Activated CD4-positive, alpha-beta T cell treated with anti-CD3 and anti-CD28 coated beads, Interleukin-2, amount 50 U/mL, for 4 hours (primary cell): ENCODE results near the gene GRIK4.

Experiments used
- DNase-seq, 2 experiments: peaks; one replicate each; pipeline ENCODE4 v3.0.0-alpha.2; 2020

Gene GRIK4

DNA sequence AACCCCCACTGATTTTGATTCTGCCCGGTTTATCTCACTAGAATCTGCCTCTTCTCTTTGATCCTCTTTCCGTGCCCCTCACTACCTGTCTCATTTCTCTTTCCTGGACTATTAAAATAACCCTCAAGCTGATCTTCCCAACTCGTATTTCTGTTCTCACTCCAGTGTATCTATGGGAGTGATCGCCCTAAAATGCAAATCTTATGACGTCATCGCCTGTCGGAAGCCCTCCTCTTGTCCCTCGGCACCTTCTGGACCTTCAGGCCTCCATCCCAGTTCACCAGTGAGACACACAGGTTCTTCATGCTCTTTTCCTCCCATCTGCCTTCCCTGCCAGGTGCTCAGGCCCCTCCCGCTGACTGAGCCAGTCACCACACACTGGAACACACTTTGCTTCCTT lies 277.8 kb downstream of the GRIK4 start:
- no peak for DNase-seq

DNA sequence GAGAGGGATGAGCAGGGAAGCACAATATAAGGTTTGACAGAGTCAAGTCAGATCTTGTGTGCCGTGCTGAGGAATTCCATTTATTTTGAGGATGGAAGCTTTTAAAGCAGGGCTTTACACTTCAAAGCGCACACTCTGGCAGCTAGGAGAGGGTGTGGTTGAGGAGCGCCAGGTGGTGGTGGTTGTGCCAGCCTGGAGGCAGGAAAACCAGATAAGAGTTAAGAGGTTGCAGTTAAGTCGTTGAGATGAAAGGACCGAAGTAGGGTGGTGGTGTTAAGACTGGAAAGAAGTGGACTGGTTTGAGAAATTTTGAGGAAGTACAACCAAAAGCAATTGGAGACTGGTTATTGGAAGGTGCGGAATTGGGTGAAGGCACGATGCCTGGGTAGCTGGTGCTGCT lies 280.8 kb downstream of the GRIK4 start:
- DNase-seq = no peak

DNA sequence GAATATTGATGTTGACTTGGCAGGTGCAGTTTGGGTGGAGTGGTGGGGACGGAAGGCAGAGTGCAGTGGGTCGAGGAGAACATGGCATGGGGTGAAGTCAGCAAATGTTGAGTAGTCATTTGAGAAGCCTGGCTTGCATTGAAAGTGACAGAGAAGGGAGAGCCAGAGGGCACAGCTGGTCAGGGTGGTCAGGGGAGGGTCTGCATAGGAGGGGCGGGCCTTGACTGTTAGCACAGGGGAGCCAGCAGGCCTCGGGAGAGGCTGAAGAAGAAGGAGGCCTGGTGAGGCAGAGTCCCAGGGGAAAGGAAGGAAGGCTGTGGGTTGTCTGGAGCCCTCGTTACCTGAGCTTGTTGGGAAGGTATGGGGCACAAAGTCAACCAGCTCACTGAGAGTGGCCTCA lies 281.6 kb downstream of the GRIK4 start:
- DNase-seq = no peak

DNA sequence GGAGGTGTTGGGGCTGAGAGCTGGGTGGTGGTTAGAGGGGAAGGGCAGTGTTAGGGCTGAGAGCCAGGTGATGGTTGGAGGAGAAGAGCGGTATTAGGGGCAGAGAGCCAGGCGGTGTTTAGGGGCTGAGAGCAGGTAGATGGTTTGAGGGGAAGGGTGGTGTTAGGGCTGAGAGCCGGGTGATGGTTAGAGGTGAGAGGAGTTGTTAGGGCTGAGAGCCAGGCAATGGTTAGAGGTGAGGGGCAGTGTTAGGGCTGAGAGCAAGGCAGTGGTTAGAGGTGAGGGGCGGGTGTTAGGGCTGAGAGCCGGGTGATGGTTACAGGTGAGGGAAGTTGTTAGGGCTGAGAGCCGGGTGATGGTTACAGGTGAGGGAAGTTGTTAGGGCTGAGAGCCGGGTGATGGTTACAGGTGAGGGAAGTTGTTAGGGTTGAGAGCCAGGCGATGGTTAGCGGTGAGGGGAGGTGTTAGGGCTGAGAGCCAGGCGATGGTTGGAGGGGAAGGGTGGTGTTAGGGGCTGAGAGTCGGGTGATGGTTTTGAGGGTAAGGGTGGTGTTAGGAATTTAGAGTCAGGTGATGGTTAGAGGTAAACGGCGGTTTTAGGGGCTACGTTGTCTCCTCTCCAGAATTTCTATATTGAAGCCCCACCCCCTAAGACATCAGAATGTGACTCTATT lies 282.4 kb downstream of the GRIK4 start:
- DNase-seq = no peak

DNA sequence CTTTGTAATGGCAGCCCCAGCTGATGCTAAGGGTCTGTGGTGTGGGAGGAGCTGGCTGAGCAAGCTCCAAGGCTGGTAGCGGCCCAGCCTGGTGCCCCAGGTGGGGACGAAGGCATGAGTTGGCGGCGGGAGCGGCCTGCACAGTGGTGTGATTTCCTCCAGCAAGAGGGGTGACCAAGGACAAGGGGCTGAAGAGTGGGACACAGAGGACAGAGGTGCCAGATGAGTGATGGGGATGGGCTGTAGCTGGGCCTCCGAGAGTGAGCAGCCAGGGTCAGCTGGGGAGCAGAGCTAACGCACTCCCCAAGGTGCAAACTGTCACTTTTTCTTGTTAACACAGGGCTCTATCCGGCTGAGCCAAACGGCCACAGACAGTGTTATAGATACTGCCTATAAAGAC lies 283.2 kb downstream of the GRIK4 start:
- no peak for DNase-seq

DNA sequence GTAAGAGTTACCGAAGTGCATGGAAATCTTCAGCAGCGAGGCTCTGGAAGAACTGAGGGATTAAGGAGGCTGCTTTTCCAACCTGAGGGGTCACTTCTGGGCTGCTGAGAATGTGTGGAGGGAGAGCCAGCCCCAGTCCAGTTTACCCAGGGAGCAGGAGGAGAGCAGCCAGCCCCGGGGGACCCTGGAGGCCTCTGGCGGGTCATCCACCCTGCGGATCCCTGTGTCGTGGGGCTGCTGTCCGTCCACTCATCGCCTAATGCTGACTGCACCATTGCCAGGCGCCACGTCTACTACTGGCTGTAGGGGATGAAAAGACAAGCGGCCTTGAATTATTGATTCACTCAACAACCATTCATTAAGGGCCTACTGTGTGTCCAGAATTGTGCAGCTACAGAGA lies 283.6 kb downstream of the GRIK4 start:
- DNase-seq = no peak

DNA sequence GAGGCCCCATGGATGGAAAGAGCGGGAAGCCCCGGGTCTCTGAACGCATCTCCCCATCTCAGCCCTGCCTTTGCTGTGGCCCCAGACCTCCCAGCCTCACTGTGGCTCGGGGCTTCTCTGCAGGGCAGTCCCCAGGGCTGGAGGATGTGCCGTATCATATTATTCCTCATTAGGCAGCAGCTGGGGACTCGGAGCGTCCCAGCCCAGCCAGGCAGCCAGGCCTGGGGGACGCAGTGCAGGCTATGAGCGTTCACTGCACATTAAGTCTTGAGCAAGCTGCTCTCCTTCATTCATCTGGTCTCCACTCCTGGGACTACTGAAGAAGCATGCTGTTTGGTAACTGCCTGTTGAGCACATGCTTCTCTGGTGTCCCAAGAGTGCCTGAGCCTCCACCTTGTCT lies 285.6 kb downstream of the GRIK4 start:
- DNase-seq = no peak

DNA sequence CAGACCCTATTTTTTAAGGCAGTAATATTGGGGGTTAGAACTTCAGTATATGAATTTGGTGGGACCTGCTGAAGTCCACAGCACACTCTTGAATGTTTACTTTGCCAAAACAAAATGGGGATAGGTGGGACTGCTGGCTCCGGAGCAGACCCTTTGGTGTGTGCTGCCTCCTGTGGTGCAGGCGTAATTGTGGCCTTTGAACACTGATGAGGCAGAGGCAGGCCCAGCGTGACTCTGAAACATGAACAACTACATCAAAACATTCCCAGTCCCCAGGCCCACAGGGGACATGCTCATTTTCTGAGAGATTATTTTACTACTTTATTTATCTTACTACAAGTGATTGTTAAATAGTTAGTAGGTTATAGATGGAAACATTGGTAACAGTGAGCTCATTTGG lies 287.3 kb downstream of the GRIK4 start:
- no peak for DNase-seq

DNA sequence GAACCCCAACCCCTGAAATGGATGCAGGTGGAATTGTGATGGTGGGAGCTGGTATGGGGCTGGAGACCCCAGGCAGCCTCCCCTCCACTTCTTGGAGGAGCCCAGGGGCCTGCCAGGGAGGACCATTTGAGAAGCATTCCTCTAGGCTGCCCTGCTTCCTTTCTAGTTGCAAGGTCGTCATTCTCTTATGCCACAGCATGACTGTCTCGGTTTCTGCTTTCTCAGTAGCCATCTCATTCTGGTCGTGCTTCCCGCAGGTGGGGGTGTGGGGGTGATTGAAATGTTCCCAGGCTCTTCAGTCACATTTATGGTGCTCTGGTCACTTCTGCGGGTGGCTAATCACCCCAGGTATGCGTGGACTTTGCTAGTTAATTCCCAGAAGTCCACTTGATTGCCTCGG lies 288.7 kb downstream of the GRIK4 start:
- no peak for DNase-seq

DNA sequence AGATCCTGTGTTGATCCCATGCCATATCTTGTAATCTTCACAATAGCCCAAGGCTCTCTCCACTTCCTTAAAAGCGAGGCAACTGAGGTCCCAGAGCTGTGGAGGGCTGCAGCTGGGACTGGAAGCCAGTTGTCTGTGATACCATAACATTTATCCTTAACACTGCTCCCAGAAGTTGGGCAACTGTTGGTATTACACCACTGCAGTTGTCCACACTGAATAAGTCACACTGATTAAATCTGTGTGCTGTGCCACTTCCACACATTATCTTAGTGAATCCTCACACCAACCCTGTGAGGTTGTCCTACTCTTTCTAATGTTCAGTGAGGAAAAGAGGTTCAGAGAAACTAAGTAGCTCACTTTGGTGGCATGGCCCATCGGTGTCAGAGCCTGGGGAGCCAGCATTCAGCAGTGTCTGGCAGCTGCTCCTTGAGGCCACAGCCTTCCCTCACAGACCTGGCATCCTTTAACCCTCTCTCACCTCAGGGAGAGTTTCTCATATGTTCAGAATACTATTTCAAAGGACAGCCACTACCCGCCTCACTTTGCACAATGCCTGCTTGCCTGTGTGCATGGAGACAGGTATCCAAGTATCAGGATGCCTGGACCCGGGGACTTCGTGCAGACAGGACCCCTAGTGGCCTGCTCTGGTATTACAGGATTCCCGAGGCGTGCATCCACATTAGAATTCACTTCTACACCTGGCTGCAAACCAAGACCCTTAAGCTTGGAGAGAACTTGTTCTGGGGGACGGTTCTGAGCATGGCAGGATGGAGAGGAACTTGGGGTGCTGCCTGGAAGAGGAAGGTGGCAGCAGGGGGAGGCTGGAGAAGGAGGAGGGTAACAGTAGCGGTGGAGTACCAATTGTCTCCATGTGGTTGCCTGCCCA lies 290.5 kb downstream of the GRIK4 start:
- DNase-seq = peak; percentile 21 to 31

DNA sequence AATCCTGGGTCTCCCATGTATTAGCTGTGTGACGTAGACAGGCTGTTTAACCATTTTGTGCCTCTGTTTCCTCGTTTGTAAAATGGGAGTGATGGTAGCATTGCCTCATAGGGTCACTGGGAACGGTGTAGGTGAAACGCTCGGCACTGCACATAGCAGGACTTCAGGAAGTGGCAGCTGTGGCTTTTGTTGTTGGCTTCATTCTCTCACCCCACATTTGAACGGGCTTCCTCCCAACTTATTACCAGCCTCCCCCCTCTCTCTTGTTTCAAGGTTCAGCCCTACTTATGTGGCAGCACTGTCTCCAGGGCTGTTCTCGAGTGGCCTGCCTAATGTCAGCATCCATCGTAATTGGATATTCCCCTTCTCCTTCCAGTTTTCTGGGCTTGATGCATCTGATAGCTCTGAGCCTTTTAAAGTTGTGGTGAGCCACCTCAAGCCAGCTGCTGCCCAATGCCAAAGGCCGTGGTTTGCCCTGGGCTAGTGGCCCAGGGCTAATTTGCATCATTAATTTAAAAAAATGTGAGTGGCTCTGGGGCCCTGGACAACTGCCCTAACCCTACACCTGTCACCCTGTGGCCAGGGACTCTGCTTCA lies 294.5 kb downstream of the GRIK4 start:
- DNase-seq = no peak

DNA sequence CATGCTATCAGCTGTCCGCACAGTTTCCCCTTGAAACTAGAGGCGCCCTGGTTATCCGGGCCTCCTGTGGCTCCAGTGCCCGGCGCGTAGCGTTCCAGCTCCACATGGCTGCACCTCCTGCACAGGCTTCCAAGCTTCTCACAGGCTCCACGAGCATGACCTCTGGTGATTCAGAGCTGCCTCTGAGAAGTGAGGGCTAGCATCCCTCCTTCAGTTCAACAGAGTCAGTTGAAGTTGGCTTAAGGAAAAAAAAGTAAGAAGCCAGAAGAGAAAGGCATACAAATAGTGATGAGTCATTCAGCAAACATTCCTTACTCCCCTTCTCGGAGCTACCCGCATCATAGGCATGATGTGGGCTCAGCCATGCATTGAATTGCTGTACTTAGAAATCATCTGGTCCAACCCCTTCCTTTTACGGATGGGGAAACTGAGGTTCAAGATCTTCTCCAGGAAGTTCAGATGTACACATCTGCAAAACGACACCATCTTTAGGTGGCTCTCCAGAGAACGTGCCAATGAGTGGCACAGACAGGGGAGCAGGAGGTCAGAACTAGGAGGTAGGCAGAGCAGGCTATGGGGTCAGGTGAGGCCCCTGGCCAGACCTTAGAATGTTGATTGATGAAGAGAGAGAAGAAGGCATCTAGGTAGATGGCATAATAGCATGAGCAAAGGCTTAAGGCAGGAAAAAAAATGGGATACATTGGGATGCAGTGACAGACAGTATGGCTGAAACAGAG lies 296.0 kb downstream of the GRIK4 start:
- no peak for DNase-seq

DNA sequence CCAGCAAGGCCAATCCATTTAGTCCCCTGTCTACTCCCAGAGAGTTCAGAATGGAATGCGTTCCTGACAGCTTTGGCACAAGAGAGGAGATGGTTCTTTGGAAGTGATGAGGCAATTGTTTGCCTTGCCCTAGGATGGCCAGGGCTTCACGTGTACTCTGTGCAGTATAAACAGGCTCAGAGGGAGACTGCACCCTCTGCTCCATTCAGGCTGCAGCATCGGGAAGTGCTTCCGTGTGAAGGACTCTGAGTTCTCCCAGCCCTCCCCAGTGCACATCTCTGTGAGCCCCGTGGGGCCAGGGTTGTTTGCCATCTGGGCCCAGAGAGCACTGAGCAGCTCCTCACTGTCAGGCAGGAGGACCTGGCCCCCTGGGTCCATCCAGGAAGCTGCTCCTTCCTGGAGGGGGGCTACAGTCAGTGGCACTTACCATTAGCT lies 297.1 kb downstream of the GRIK4 start:
- DNase-seq = no peak

DNA sequence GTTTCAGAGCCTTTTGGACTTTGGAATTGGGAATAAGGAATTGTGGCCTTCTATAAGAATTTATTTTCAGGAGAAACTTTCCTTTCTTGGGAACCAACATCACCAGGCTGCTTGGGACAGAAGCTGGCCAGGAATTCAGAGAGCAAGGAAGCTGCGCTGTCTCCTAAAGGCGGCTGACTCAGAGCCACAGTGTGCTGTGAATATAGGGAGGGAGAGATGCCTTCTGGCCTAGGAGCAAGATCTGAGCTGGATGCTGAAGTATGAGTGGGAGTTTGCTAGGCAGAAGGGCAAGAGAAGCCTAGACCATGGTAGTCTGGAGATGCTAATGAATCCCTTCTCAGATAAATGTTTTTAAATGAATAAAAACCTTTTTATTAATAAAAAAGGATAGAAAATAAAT lies 298.7 kb downstream of the GRIK4 start:
- DNase-seq = no peak

DNA sequence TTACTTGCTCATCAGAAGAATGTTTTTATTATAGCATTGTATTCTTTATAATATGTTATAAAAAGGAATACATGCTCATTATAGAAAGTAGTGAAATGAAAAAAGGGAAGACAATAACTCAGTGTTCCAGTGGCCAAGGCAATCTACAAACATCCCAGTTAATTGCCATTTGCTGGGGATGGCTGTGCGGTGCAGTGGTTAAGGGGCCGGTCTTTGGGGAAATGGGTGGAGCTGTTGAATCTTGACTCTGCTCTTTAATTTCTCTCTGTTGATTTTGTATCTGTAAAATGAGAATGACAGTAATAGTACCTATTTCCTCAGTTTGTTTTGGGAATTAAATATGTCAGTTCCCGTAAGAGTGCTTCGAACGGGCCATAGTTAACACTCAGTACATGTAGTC lies 299.7 kb downstream of the GRIK4 start:
- DNase-seq = no peak

DNA sequence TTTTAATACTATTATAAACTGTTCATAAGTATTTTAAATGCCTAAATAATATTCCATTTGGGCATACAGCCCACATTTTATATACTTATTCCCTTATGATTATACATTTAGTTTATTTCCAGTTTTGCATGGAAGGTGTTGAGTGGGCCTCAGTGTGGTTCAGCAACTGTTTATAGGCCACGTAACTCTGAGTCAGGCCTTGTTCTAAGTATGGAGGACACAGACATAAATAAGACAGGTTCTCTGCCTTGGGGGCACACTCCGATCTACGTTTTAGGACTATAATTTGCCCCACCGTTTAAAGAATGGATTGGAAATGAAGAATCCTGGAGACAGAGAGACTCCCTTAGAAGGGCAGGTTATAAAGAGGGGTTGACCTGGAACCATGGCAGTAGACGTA lies 300.2 kb downstream of the GRIK4 start:
- DNase-seq = no peak

DNA sequence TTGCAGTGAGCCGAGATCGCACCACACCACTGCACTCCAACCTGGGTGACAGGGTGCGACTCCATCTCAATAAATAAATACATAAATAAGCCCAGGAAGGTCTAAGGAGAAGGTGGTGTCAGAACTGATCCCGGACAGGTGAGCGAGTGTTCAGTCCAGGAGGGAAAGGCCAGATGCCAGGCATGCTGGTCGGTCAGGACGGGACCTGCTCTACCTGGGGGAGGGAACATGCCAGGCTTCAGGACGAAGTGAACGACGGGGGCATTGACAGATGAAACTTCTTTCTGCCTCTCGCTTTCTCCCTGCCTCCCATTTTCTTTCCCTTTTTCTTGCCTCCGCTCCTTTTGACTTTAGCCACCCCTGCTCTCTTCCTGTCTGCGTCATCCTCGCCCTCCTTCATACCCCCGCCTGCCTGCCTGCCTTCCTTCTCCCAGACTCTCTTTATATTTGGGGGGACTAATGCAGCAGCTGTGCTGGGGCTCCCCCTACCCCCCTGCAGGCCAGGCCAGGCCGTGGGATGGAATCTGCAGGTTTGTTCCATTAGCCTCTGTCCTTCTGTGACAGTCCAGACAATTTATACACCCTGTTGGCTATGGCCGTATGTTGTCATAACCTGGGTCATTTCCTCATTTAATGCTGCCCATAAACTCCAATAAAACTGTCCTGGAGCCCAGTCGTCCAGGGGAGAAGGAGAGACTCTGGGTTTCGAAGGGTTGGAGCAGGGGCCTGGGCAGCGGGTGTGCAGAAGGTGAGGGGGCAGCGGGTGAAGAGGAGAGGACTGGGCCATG lies 303.2 kb downstream of the GRIK4 start:
- DNase-seq = no peak

DNA sequence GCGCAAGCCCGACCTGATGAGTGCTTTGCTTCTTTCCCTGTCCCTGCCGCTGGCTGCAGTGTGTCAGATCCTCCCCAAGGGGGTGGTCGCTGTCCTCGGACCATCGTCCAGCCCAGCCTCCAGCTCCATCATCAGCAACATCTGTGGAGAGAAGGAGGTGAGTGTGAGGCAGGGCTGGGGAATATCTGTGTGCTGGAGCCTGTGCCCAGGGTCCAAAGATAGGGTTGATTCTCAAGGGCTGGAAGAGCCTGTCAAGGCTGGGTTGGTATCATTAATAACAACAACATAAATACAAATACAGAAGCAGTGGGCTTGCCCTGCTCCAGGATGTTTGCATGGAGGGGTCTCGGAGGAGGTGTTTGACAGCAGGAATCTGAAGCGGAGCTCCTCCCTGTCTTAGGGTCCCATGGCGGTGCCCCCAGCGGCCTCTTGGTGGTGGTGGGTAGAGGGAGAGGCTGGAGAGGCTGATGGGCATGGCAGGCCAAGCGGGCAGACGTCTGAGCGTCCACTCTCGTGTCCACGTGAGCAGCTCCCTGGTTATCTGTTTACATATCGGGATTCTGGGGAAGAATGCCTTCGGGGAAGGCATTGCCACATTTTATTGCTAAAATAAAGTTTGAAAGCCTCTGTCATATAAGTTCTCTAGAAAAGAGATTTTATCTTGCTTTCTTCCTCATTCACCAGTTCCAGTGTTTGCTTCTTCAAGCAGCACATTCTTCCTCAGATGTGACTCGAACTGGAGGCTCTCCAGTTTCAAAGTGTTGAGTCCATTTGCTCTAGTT lies 304.0 kb downstream of the GRIK4 start:
- DNase-seq = no peak

DNA sequence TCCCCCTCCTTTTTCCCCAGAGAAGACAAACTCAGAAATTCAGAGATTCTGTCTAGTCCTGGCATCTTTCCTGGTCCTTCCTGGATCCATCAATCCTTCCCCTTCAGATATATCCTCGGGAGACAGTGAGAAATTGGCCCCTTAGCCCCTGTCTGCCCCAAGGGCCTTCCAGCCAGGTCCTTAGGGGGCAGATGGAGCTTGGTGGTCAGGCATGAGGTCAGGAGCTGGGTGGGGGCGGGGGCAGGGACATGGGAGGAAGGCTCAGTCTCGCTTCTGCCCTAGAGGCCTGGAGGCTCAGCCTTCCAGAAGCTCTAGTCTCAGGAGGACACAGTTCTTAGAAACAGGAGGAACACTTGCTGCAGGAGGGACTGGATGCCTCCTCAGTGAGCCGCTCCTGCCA lies 304.6 kb downstream of the GRIK4 start:
- no peak for DNase-seq

DNA sequence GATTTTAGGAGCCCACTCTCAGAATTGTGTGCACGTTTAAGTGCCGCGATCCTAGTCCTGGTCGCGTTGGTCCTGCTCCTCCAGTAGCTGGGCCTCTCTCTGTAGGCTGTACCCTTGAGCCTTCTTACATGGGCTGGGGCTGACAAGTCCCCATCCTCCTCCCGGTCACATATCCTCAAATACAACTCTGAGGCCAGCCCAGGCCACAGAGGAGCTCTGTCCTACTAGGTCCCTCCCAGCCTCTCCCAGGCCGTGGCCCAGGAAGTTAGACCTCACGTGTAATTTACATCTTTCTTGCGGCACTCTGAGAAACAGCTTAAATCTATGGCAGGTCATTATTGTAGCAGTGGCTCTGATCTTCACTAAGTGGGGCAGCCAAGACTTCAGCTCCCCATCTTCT lies 305.2 kb downstream of the GRIK4 start:
- no peak for DNase-seq

DNA sequence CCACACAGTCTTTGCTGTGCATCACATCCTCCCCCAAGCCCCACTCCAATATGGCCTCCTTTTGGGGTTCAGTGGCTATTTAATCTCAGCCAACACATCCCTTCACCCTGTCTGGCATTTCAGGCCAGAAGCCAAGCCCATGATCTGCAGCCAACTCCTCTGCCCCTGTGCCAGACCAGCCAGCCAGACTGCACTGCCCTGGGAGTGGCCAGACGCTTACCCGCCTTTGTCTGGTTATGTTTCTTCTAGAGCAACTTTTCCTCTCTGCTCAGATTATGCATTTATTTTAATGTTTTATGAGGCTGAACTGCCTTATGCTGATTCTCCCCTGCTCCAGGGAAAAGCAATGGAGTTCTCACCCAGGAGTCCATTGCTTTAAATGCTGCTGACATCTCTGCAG lies 305.6 kb downstream of the GRIK4 start:
- DNase-seq = no peak

DNA sequence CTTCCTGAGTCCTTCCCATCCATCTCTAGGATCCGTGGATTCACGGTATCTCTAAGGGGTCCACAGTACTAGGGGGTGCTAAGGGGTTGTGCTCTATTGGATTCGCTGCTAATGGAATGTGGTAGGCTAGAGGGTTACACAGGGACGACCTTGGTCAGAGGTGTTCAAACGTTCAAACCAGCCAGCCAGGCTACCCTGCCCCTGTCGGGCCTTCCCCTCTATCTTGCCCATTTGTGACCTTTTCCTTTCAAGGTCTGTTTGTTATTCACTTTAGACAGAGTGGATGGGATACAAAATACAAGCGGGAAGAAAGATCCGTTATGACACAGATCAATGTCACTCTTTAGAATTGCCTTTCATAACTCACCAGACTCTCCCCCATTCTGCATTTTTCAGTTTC lies 306.5 kb downstream of the GRIK4 start:
- no peak for DNase-seq
